H7 (cell line): ENCODE results near the gene THRA. TPM values are rescaled to one million over a fixed set of nuclear protein-coding genes. Genes with fewer than 3 reads are reported as not detected.

Source experiments
- DNase-seq: peaks from one replicate; pipeline ENCODE4 v3.0.0; 2012
- H3K27me3 ChIP-seq: 2 replicates; pipeline ENCODE4 v1.6.0; 2011; ENCODE audit warnings: mild to moderate bottlenecking, low read length; ENCODE audit not compliant: control insufficient read depth, insufficient read depth
- H3K36me3 ChIP-seq: replicated peaks from 2 replicates; pipeline ENCODE4 v1.5.1; 2011; ENCODE audit warnings: low read length; ENCODE audit not compliant: control insufficient read depth, insufficient read depth
- H3K4me3 ChIP-seq: 2 replicates; pipeline ENCODE4 v1.5.1; 2011; ENCODE audit warnings: low read depth, mild to moderate bottlenecking, control low read depth, low read length, moderate library complexity; ENCODE audit not compliant: insufficient read depth
- total RNA-seq: library from RNA; depleted of rRNA; stranded (reverse); fragments of >200 nt; shearing (Covaris generic); gene quantifications from 2 replicates; pipeline ENCODE4 v1.2.3, GENCODE V29; 2014

The THRA gene
- total RNA-seq, 1 experiment from 2014 or later: 15.2 TPM

- DNase-seq: peak; percentile 5
- no peaks in the 10 kb centered on the region; the same call in 1 of the 2 replicates for H3K36me3 ChIP-seq
- H3K27me3 ChIP-seq: no peaks in the 10 kb centered on the region
Measured at GRCh38 chr17:40041196-40041595, 21.6 kb upstream of the THRA start.

GRCh38 chr17:40056379-40057015 is 6.3 kb upstream of the THRA start:
- H3K4me3 ChIP-seq: no peak overlapping the region
- H3K27me3 ChIP-seq: no peaks in the 10 kb centered on the region; the same call in 1 of the 2 replicates

More at GRCh38 chr17:40041196-40041595, 21.6 kb upstream of the THRA start:
- no peak overlapping the region for H3K4me3 ChIP-seq

GRCh38 chr17:40058186-40058784 is 4.5 kb upstream of the THRA start:
- Histone ChIP-seq H3K36me3 (no peaks in the 10 kb centered on the region), H3K4me3 (no peak overlapping the region), H3K27me3 (peaks cover 6% of the 10 kb centered on the region)
- no peak for DNase-seq

More at GRCh38 chr17:40056379-40057015, 6.3 kb upstream of the THRA start:
- DNase-seq: no peak
- H3K36me3 ChIP-seq: no peaks in the 10 kb centered on the region

- no peaks in the 10 kb centered on the region for H3K36me3 ChIP-seq
- DNase-seq: no peak
- H3K27me3 ChIP-seq: peaks cover 10% of the 10 kb centered on the region
- no peak overlapping the region for H3K4me3 ChIP-seq
Measured at GRCh38 chr17:40058865-40059264, 3.9 kb upstream of the THRA start.

GRCh38 chr17:40059729-40060475 is 2.9 kb upstream of the THRA start:
- Histone ChIP-seq H3K4me3 (no peak overlapping the region), H3K36me3 (no peaks in the 10 kb centered on the region), H3K27me3 (peaks cover 12% of the 10 kb centered on the region)
- no peak for DNase-seq

GRCh38 chr17:40060887-40061608 is 1.7 kb upstream of the THRA start:
- peaks cover 12% of the 10 kb centered on the region for H3K27me3 ChIP-seq
- no peak for DNase-seq
- no peak overlapping the region for H3K4me3 ChIP-seq
- no peaks in the 10 kb centered on the region for H3K36me3 ChIP-seq

GRCh38 chr17:40061609-40062038 is 1.1 kb upstream of the THRA start:
- H3K4me3 ChIP-seq: no peak overlapping the region
- H3K36me3 ChIP-seq: no peaks in the 10 kb centered on the region
- no peak for DNase-seq
- H3K27me3 ChIP-seq: peaks cover 12% of the 10 kb centered on the region

GRCh38 chr17:40063187-40063771 is 514 bp downstream of the THRA start:
- Histone ChIP-seq H3K4me3 (peak overlapping the region; percentile 83), H3K36me3 (no peaks in the 10 kb centered on the region), H3K27me3 (peaks cover 14% of the 10 kb centered on the region)
- peak; percentile 92 for DNase-seq

GRCh38 chr17:40063901-40064531 is 1.3 kb downstream of the THRA start:
- Histone ChIP-seq H3K4me3 (peak overlapping the region; percentile 83), H3K36me3 (no peaks in the 10 kb centered on the region), H3K27me3 (peaks cover 14% of the 10 kb centered on the region)
- peak; percentile 29 for DNase-seq

- no peaks in the 10 kb centered on the region for H3K36me3 ChIP-seq
- peak; percentile 69 for DNase-seq
- no peak overlapping the region for H3K4me3 ChIP-seq
- peaks cover 14% of the 10 kb centered on the region for H3K27me3 ChIP-seq
Measured at GRCh38 chr17:40064971-40065768, 2.4 kb downstream of the THRA start.

- DNase-seq: no peak
- no peak overlapping the region for H3K4me3 ChIP-seq
- H3K27me3 ChIP-seq: peaks cover 14% of the 10 kb centered on the region
- no peaks in the 10 kb centered on the region for H3K36me3 ChIP-seq
Measured at GRCh38 chr17:40065769-40066510, 3.2 kb downstream of the THRA start.

- H3K27me3 ChIP-seq: peaks cover 8% of the 10 kb centered on the region; the same call in 1 of the 2 replicates
- no peak overlapping the region for H3K4me3 ChIP-seq
- DNase-seq: no peak
- H3K36me3 ChIP-seq: no peaks in the 10 kb centered on the region
Measured at GRCh38 chr17:40067710-40068109, 4.9 kb downstream of the THRA start.
